ENCODE data around the gene GLUD1.
"Not testable (repeated sequence)": the region's sequence is repeated elsewhere in the genome, so short reads cannot be mapped to it uniquely, and the experiment has no call there.

Gene GLUD1

DNA sequence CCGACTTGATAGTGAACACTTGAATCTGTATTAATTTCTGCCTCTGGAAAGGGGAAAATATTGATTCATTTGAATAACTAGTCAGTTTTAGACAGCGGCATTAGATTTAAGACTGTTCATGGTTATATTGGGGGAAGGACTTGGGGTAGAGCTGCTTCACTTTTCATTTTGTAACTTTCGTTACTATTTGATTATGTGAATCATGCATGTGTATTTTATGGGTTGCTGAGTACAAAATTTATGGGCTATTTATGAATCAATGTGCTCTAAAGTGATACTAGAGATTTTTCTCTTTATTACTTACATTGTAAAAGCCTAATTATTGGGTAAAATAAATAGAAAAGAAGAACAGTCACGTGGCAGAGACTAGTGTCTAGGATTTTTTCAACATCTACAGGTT lies 4.9 kb downstream of the GLUD1 start:
- DNase-seq: no peak

DNA sequence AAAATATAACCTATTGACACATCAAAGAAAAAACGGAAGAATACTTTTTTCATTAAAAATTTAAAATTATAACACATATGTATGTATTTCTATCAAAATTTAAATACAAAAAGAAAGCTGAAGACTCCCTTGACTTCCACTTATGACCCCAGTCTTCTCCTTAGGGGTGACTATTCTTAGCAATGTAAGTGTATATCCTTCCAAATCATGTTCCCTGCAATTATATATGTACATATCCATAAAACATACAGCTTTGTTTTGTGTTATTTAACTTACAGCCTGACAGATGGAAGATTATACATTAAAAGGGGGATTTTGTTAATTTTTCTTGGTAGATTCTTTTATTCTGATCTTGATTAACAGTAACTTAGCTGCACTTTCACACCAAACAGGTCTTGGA lies 9.1 kb downstream of the GLUD1 start:
- DNase-seq: no peak

DNA sequence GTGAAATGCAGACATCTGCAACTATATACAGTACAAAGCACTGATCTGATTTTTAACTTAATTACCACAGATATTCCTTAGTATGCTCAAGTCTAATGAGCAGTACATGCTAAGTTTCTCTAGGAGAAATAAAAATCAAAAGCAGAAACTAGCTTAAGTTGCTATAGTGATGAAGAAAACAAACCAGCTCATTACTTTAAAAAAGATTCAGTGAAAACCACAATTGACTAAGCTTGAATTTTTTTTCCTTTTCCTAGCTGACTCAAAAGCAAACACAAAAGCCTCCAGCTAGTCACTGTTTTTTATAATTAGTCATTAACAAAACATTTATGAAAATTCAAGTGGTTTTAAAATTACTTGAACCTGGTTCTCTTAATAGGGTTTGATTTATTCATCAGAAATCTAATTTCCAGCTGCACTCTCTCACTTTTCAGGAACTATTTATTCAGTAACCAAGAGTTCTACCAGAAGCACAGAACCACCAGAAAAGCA lies 10.3 kb downstream of the GLUD1 start:
- DNase-seq: not testable (repeated sequence)

DNA sequence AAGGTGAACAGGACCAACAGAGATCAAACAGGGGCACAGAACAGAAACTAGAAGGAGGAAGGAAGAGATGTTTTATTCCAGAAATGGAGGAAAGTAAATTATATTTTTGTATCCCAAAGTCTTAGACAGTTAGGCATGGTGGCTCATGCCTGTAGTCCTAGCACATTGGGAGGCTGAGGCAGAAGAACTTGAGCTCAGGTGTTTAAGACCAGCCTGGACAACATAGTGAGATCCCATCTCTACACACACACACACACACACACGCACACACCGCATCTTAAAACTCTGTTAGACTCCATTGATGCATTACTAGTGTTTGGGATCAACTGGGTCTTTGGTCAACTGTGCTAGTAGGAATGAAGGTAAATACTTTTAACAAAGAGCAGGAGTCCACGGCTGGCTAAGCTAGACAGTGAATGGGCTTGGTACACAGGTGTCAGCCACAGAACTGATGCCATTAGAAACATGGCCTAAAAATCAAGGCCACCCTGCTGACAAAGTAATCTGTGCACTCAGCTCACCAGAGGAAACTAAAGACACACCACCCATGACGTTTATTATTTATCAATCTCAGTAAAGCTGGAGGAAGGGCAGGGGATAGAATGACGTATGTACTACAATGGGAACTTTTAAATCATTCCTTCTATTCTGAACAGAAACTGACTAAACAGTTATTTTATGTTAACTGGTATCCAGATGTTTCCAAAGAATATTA lies 10.9 kb downstream of the GLUD1 start:
- not testable (repeated sequence) for DNase-seq

DNA sequence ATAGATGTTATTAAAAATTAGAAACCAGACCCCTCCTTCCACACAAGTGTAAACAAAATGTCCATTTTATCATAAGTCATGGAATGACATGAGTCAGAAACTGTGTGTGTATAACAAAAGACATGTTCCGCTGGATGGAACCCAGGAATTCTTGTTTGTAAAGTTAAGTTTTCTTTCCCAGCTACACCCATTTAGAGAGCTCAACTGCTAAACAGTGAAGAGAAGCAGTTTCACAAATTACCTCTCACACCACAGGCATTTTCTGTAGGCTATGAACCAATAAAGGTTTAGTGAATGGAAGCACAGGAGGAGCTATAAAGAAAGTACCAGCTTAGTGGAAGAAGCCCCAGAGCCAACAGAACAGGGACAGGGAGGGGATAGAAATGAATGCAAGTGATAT lies 12.4 kb downstream of the GLUD1 start:
- DNase-seq: not testable (repeated sequence)

DNA sequence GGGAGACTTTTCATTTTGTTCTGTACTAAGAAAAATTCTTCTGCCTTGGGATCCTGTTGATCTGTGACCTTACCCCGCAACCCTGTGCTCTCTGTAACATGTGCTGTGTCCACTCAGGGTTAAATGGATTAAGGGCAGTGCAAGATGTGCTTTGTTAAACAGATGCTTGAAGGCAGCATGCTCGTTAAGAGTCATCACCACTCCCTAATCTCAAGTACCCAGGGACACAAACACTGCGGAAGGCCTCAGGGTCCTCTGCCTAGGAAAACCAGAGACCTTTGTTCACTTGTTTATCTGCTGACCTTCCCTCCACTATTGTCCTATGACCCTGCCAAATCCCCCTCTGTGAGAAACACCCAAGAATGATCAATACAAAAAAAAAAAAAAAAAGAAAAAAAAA lies 13.1 kb downstream of the GLUD1 start:
- not testable (repeated sequence) for DNase-seq

DNA sequence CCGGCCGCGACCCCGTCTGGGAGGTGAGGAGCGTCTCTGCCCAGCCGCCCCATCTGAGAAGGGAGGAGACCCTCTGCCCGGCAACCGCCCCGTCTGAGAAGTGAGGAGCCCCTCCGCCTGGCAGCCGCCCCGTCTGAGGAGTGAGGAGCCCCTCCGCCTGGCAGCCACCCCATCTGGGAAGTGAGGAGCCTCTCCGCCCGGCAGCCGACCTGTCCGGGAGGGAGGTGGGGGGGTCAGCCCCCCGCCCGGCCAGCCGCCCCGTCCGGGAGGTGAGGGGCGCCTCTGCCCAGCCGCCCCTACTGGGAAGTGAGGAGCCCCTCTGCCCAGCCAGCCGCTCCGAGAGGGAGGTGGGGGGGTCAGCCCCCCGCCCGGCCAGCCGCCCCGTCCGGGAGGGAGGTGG lies 14.0 kb downstream of the GLUD1 start:
- DNase-seq: not testable (repeated sequence)

DNA sequence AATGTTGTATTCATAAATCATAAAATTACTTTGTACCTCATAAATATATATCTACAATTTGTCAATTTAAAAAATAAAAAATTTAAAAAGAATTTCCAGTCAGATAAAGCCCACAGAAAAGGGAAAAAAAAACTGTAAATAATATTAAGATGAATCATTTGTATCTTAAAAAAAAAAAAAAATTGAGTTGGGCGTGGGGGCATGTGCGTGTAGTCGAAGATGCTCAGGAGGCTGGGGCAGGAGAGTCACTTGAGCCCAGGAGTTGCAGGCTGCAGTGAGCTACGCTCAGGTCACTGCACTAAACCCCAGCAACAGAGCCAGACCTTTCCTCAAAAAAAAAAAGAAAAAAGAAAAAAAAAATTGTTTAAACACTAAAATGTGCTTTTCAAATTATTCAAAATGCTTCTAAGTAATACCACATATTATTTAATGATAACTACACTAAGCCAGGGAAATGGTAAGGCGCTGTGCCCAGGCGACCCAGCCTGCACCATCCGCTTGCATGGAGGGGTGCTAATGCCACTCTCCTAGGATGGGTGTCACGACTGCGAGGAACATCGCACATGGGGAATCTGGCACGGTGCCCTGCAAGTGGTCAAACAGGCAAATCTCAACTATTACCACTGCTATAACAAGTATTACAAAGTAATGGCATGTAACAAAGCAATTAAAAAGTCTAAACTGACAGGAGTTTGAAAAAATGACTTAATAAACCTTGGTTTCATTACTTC lies 15.4 kb downstream of the GLUD1 start:
- no peak for DNase-seq

DNA sequence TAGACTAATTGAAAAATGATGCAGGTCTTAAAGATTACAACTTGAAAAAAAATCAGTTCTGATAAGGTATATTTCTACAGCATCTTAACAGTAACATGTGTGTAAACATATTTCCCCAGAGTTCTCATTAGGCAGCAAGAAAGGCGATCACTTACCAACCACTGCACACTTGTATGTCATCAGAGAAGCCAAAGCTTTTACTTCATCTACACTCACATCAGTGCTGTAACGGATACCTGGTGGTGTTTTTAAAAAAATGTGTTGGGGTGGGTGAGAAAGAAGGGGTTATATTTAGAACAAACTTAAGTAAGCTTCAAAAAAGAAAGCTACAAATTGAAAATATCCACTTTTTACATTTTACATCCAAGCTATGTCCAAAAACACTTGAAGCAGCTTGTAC lies 18.2 kb downstream of the GLUD1 start:
- DNase-seq: not testable (repeated sequence)

DNA sequence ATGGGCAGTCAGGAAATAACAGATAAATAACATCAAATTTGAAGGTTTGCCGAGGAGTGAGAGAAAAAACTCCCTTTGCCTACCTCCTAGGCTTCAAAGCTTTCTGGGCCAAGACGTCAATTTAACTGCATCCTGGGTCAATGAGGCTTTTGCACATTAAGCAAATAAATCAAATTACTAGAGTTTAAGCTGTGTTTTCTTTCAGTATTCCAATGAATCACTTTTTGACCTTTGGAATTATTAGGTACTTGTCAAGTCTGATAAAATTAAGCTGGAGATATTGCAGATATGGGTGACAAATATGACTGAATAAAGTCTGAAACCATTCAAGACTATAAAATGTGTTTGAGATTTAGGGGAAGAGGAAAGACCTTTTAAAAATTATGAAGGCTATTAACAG lies 22.2 kb downstream of the GLUD1 start:
- DNase-seq: no peak

DNA sequence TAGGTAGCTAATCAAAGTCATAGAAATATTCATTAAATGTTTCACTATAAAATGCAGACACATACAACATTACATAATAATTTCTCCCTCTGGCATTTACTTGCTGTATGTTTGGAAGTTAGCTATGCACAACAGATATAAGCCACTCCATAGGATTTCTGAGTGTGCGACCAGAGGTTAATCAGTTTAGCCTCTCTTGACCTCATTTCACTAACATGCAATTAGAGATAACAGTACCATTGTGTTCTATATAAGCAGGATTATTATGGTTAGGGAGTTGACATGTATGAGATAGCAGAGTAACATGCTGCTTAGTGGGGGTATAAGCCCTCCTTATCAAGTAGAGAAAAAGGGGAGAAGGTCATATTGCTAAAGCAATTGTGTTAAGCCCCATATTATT lies 26.4 kb downstream of the GLUD1 start:
- DNase-seq: no peak

DNA sequence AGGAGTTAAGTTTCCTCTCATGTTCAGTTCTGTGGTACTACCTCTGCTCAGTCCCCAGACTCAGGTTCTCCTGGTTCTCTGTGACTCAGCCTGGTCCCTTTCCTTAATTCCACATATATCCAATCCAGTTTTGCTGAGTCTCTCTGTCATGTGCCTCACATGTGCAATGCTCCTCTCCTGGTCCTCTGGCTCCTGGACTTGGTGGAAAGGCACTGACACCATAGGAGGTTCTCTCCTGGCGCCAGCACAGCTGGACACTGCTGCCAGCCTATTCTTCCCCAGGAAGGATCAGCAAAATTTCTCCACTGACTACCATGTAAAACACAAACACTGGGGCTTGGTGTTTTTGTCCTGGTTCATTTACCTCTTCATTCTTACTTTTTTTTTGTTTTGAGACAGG lies 27.8 kb downstream of the GLUD1 start:
- no peak for DNase-seq

DNA sequence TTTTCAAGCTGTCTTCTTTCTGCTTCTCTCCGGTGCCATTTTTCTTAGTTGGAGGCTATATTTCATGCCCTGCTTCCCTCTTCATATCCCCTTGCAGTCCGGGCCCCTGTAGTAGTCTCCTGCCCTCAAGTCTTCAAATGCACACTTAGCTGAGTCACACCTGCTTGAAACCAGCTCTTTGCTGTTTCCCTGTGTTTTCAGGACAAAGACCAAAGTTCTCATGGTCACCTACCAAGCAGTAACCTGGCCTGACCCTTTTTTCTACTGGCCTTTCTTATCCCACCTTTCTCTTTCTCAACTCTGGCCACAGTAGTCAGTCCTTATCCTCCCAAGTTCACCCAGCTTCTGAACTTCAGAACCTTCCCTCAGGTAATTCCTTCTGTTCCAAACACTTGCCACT lies 28.5 kb downstream of the GLUD1 start:
- no peak for DNase-seq

DNA sequence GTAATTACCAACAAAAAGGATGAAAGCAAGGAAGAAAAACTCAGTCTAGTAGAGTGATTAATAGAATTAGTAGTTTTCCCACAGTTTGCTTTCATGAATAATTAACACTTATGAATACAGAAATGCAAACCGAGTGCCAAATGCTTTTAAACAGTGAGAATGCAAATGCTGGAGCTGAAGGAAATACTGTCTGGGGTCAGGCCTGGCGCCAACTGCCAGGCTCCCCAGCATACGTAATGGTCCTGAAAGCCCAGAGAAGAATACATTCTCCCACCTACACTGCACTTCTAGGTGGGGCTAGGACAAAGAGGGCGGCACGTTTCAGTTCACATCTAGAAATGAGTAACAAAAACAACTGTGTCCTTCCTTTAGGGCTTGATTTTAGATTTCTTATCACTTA lies 30.0 kb downstream of the GLUD1 start:
- no peak for DNase-seq

DNA sequence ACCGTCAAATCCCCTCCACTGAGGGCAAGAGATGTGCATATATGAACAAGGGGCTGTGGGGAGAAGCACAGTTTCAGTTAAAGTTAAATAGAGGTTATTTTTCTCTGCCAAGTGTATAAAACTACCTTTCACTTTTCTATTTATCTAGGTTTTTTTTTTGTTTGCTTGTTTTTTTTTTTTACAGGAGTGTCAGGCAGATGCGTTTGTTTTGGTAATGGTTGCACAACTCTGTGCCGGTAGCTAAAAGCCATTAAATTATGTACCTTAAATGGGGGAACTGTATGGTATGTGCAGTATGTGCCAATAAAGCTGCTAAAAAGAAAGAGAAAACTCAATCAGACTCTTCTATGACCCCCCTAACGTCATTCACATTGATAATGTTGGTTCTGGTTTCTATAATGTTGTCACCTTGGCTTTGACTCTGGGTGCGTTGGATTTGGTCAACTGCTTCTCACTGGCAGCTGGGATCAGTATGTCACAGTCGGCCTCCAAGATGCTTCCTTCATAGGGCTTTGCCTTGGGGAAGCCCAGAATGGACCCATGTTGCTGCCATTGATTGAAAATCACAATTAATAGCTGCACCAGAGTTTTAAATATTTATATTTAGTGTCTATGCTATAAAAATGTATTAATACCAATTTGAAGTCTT lies 34.2 kb downstream of the GLUD1 start:
- DNase-seq: no peak

DNA sequence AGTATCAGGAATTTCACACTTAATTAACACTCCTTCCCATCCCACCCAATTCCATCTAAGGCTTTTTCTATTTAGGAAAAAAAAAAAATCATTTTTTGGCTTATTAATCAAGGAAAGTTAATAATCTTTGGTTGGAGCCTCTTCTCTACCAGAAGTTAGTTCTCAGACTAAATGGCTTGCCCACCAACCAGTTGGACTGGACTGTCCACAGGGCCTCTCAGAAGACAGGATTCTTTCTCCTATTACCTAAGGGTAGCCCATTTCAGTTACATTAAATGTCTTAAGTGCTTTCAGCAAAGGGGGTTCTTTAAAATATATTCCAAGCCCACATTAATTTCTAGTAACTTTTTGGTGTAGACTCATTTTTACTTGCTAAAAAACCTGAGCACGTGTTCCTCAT lies 35.2 kb downstream of the GLUD1 start:
- DNase-seq: no peak

DNA sequence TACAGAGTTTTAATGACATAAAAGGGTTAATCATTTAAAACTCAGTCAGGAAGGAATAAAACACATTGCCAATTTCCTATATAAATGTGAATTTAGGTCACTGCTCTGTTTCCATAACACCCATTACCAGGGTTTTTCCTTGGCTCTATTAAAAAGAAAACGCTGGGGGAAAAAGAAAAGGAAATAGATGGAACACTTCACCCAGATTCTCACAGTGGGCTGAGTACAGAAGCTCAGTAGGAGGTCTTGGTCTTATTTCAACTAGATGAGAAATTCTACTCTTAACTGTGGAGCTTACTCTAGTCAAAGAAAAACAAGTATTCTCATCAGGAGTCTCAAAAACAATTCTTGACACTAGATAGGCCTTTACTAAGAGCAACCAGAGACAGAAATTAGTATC lies 36.5 kb downstream of the GLUD1 start:
- no peak for DNase-seq

DNA sequence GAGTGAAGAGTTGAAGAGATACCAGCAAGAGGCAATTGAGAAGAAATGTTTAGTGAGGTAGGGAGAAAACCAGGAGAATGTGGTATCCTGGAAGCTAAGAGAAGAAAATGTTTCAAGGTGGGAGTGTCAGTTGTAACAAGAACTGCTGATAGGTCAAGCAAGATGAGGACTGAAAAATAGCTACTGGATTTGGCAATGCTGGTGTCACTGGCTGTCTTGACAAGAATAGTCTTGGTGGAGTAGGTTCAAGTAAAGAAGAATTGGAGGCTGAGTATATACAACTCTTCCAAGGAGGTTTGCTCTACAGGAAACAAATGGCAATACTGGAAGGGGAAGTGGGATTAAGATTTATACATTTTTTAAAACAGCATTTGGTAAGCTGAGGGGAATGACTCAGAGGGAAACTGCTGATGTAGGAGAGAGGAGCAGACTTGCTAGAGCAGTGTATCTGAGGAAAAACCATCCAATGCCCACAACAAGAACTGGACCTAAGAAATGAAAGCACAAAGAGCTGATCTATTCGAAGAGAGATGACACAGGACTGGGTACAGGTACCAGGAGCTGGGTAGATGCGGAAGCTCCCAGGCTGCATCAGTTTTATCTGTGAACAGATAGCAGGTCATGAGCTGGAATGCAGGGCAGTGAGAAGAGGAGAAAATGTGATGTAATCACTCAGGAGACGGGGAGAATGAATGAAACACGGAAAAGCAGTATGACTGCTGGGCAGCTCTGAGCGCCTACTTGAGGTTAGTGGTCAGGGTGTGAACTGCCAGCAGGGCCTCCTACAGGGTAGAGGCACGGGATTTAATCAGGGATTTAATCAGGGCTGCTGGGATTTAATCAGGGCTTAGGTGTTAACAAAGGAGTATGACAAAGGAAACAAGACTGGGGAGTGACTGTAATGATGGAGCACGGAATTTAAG lies 40.0 kb downstream of the GLUD1 start:
- no peak for DNase-seq

DNA sequence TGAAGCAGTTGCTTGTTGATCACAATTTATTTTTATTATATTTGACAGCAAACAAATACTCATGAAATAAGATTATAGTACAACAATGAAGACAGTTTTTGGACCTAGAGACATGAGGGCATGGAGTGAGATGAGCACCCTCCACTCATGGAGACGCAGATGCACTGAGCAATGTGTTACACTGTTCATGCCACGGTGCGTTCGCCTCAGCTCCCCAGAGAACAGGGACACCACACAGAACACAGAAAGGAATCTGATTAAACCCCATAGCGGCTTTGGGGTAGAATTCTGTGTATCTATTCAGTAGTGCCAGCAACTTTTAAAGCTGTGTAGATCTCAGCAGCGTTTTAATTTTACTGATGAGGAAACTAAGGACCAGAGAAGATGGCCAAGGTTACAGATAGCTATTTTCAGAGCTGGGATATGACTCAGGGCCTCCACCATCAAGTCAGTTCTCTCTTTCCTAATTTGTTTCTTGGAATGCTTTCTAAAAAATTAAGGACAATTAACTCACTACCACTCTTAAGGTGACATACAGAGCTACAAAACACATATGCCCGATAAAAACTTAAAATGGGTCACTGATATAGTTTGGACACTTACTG lies 41.0 kb downstream of the GLUD1 start:
- DNase-seq: no peak

DNA sequence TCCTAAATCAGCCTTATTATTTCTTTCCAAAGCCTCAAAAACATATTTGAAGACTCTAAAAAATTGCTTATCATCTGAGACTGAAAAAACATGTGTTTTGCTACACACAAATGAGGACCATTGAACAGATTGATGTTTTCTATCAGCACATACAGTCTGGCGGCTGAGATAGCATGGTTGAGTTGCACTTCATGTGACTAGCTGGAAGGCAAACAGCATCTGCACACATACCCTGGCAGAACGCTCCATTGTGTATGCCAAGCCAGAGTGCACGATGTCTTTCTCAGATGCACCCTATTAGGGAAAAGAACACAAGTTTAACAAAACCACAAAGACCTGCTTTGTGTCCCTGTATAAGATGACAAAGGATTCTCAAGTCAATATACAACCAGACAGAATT lies 41.5 kb downstream of the GLUD1 start:
- DNase-seq: peak; percentile 47

DNA sequence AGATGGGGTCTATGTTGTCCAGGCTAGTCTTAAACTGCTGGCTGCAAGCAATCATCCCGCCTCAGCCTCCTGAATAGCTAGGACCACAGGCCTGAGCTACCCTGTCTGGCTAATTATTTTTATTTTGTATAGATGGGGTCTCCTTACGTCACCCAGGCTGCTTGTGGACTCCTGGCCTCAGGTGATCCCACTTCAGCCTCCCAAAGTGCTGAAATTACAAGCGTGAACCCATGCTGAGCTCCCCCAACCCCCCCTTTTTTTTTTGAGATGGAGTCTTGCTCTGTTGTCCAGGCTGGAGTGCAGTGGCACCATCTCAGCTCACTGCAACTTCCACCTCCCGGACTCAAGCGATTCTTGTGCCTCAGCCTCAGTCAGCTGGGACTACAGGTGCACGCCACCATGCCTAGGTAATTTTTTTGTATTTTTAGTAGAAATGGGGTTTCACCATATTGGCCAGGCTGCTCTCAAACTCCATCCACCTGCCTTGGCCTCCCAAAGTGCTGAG lies 49.2 kb downstream of the GLUD1 start:
- DNase-seq: no peak

DNA sequence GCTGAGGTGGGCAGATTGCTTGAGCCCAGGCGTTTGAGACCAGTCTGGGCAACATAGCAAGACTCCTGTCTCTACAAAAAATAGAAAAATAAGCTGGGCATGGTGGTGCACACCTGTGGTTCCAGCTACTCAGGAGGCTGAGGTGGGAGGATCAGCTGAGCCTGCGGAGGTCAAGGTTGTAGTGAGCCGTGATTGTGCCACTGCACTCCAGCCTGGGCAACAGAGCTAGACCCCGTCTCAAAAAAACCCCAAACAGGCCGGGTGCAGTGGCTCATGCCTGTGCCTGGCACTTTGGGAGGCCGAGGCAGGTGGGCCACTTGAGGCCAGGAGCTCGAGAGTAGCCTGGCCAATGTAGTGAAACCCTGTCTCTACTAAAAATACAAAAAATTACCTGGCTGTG lies 51.1 kb downstream of the GLUD1 start:
- not testable (repeated sequence) for DNase-seq

Measured in NCI-H1092 (cell line).